Lower lobe of right lung (tissue), 2 donors: ENCODE results near the gene GLI3. TPM values are rescaled to one million over a fixed set of nuclear protein-coding genes. Genes with fewer than 3 reads are reported as not detected.

Experiments used
- ATAC-seq, 2 donors: fragments of 200-7000 bp; cut with Tn5 transposase; one replicate each; pipeline ENCODE4 v1.9.1; 2020 to 2022; ENCODE audit warnings: mild to moderate bottlenecking in 2 of 2, moderate library complexity in 2 of 2
- DNase-seq: peaks from one replicate; pipeline ENCODE4 v3.0.0-alpha.2; 2020
- H3K27ac ChIP-seq: fragments of 200-600 bp; one replicate; pipeline ENCODE4 v1.8.0; 2022
- H3K27me3 ChIP-seq: fragments of 200-600 bp; one replicate; pipeline ENCODE4 v1.8.0; 2022; ENCODE audit warnings: low read depth
- H3K36me3 ChIP-seq: fragments of 200-600 bp; one replicate; pipeline ENCODE4 v1.8.0; 2022; ENCODE audit warnings: mild to moderate bottlenecking
- H3K4me1 ChIP-seq: fragments of 200-600 bp; one replicate; pipeline ENCODE4 v1.8.0; 2022
- H3K4me3 ChIP-seq: fragments of 200-600 bp; one replicate; pipeline ENCODE4 v1.8.0; 2022; ENCODE audit warnings: mild to moderate bottlenecking
- H3K9me3 ChIP-seq: fragments of 200-600 bp; one replicate; pipeline ENCODE4 v1.8.0; 2022
- CTCF ChIP-seq: fragments of 200-600 bp; IDR thresholded peaks from one replicate; pipeline ENCODE4 v1.8.0; 2022; ENCODE audit warnings: antibody characterized with exemption, mild to moderate bottlenecking
- intact Hi-C: fragments of 100-400 bp; cut with DNase I; formaldehyde crosslinking; loops from one replicate; pipeline ENCODE4 v1.11.0; 2022
- total RNA-seq: library from RNA; stranded (reverse); fragmentation: NEBNext Ultra II Directional; extraction: Animal tissue kit (Norgen Biotek cat#: 25700); gene quantifications from one replicate; pipeline ENCODE4 v1.2.1, GENCODE V29; 2021
- donor health status: DM: no; HTN: yes; CAD: no; lungs with severe emphysema.

The GLI3 gene
- total RNA-seq, 1 donor from 2014 or later: 20.7 TPM

DNA sequence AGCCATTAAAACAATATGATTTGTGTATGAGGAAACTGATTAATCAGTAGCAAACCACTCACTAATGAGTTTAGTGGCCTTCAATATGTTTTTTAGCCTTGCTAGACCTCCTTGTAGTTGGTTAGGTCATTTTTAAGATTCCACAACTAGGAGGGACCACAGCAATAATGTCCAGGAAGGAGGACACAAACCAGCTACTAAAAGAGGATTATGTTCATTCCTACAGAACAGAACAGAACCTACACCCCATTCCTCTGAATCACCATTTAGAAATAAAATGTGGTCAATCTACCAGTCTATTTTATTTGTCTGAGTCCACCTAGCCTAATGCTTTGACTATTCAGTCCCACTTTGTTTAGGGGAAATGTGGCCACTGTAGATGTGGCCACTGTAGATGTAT, 226.3 kb downstream of the GLI3 start:
- Histone ChIP-seq H3K36me3 (peaks cover 8% of the 10 kb centered on the region), H3K4me1 (no peaks in the 10 kb centered on the region), H3K27me3 (no peaks in the 10 kb centered on the region), H3K4me3 (no peak overlapping the region), H3K9me3 (peaks cover 9% of the 10 kb centered on the region), H3K27ac (no peak overlapping the region)
- no peak for DNase-seq
- no peak for ATAC-seq
- intact Hi-C loops: no loop called here
- no peak for TF ChIP-seq CTCF

GRCh38 chr7:42006801-42007513, 230.1 kb downstream of the GLI3 start:
- intact Hi-C loops: no loop called here
- TF ChIP-seq CTCF: no peak
- no peaks in the 10 kb centered on the region for H3K4me1 ChIP-seq
- DNase-seq: no peak
- H3K27me3 ChIP-seq: no peaks in the 10 kb centered on the region
- H3K36me3 ChIP-seq: peaks cover 8% of the 10 kb centered on the region
- H3K4me3 ChIP-seq: no peak overlapping the region
- H3K27ac ChIP-seq: no peak overlapping the region
- ATAC-seq: no peak
- H3K9me3 ChIP-seq: no peaks in the 10 kb centered on the region

GRCh38 chr7:42002654-42003053, 234.4 kb downstream of the GLI3 start:
- DNase-seq (no peak), ATAC-seq (no peak)
- no peaks in the 10 kb centered on the region for H3K4me1 ChIP-seq
- intact Hi-C loops: no loop called here
- TF ChIP-seq CTCF: no peak
- no peaks in the 10 kb centered on the region for H3K36me3 ChIP-seq
- H3K27ac ChIP-seq: no peak overlapping the region
- no peak overlapping the region for H3K4me3 ChIP-seq
- H3K9me3 ChIP-seq: no peaks in the 10 kb centered on the region
- no peaks in the 10 kb centered on the region for H3K27me3 ChIP-seq

GRCh38 chr7:41999736-42000283, 237.2 kb downstream of the GLI3 start:
- no peaks in the 10 kb centered on the region for H3K36me3 ChIP-seq
- ATAC-seq (no peak), DNase-seq (no peak)
- H3K9me3 ChIP-seq: no peaks in the 10 kb centered on the region
- no peaks in the 10 kb centered on the region for H3K27me3 ChIP-seq
- intact Hi-C loops: no loop called here
- no peak for TF ChIP-seq CTCF
- H3K4me1 ChIP-seq: peaks cover 20% of the 10 kb centered on the region
- H3K4me3 ChIP-seq: no peak overlapping the region
- H3K27ac ChIP-seq: no peak overlapping the region

DNA sequence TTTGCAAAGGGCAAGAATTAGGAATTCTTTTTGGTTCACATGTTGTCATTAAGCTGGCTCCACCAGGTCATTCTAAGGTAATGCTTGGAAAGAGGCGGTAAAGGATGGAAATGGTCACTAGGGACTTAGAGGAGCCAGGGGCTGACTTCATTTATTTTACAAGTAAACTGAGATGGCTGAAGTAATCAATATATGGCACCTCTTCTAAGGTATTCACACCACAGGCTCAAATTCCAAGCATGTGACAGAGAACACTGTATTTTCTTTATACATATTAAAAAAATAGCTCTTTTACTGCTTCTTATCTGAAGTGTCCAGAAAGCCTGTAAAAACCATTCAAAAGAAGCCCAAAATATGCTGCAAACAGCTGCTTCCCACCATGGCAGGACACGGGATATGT, 239.0 kb downstream of the GLI3 start:
- peaks cover 38% of the 10 kb centered on the region for H3K4me1 ChIP-seq
- TF ChIP-seq CTCF: no peak
- intact Hi-C loops: no loop called here
- ATAC-seq (no peak), DNase-seq (no peak)
- no peaks in the 10 kb centered on the region for H3K36me3 ChIP-seq
- H3K4me3 ChIP-seq: no peak overlapping the region
- H3K27me3 ChIP-seq: no peaks in the 10 kb centered on the region
- H3K9me3 ChIP-seq: no peaks in the 10 kb centered on the region
- H3K27ac ChIP-seq: no peak overlapping the region
